ENCODE data around the gene NCOA3. TPM values are rescaled to one million over a fixed set of nuclear protein-coding genes. Genes with fewer than 3 reads are reported as not detected.

Gene NCOA3
- total RNA-seq, 1 experiment from 2014 or later, result 96.7 TPM

DNA sequence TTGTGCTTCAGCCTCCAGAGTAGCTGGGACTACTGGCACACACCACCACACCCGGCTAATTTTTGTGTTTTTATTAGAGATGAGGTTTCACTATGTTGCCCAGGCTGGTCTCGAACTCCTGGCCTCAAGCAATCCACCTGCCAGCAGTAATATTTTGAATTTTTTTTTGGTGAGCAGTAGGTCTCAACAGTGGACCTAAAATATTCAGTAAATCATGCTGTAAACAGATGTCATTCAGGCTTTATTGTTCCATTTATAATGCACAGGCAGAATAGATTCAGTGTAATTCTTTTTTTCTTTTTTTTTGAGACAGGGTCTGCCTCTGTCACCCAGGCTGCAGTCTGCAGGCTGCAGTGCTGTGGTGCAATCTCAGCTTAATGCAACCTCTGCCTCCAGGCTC, 69.7 kb downstream of the NCOA3 start:
- ChIA-PET CTCF (interaction anchor here (0.6 kb wide), 1 partner anchor 50 kb away, joined by 4 read pairs; no protein-coding TSS in a partner anchor), POLR2A (no interaction called here)
- TF ChIP-seq CTCF (IDR thresholded peaks at IDR 0.05; ENCODE audit: insufficient read depth in 1 of 2, low read depth in 1 of 2, low read length in 1 of 2, severe bottlenecking in 1 of 2, unreplicated experiment in 1 of 2), result no peak
- Histone ChIP-seq H3K36me3 (ENCODE audit: control insufficient read depth, insufficient read depth, low read length) (peaks cover 1% of the 10 kb centered on the region; the same call in 1 of the 2 replicates), H3K27me3 (replicated peaks; ENCODE audit: control insufficient read depth, insufficient read depth, low read length) (no peaks in the 10 kb centered on the region), H3K9me3 (no peaks in the 10 kb centered on the region), H3K4me3 (ENCODE audit: low read depth, low read length) (no peak overlapping the region), H3K4me1 (peaks cover 34% of the 10 kb centered on the region)
- H3K27me3 Mint-ChIP-seq (ENCODE audit: insufficient read depth, unreplicated experiment), result no peaks in the 10 kb centered on the region
- H3K4me1 Mint-ChIP-seq (ENCODE audit: low read depth, unreplicated experiment), result peaks cover 32% of the 10 kb centered on the region
- no peak overlapping the region for H3K4me3 Mint-ChIP-seq (ENCODE audit: unreplicated experiment)
- BruUV-seq (replicated peaks), result no TSS peak
- DNase-seq, result no peak
- intact Hi-C loops (cut with micrococcal nuclease; ENCODE audit: unreplicated experiment), result no loop called here
- H3K36me3 Mint-ChIP-seq (ENCODE audit: insufficient read depth, unreplicated experiment), result peaks cover 38% of the 10 kb centered on the region
- H3K27ac Mint-ChIP-seq (ENCODE audit: unreplicated experiment), result no peak overlapping the region
- H3K9me3 Mint-ChIP-seq (ENCODE audit: unreplicated experiment), result no peaks in the 10 kb centered on the region

DNA sequence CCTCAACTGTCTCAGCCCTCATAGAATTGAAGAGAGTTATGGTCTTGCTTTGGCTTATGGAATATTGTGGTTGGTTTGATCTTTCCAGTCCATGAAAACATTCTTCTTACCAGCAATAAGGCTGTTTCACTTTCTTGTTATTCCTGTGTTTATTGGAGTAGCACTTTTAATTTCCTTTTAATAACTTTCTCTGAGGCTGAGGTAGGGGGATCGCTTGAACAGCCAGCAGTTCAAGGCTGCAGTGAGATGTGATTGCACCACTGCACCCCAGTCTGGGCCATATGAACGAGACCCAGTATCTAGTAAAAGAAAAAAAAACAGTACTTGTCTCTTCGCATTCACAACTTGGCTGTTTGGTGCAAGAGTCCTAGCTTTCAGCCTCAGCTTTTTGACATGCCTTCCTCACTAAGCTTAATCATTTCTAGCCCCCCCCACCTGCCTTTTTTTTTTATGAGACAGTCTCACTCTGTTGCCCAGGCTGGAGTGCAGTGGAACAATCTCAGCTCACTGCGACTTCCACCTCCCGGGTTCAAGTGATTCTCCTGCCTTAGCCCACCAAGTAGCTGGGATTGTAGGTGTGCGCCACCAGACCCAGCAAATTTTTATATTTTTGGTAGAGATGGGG, 70.5 kb downstream of the NCOA3 start:
- Mint-ChIP-seq H3K36me3 (ENCODE audit: insufficient read depth, unreplicated experiment) (peaks cover 38% of the 10 kb centered on the region), H3K27me3 (ENCODE audit: insufficient read depth, unreplicated experiment) (no peaks in the 10 kb centered on the region), H3K27ac (ENCODE audit: unreplicated experiment) (no peak overlapping the region), H3K4me3 (ENCODE audit: unreplicated experiment) (no peak overlapping the region), H3K9me3 (ENCODE audit: unreplicated experiment) (no peaks in the 10 kb centered on the region), H3K4me1 (ENCODE audit: low read depth, unreplicated experiment) (peaks cover 39% of the 10 kb centered on the region)
- H3K4me1 ChIP-seq, result peaks cover 40% of the 10 kb centered on the region
- ChIA-PET CTCF (no interaction called here), POLR2A (interaction anchor here (0.5 to 0.6 kb wide), 3 partner anchors 11 to 153 kb away, joined by 3 to 15 read pairs (median 3); no protein-coding TSS in a partner anchor)
- no peaks in the 10 kb centered on the region for H3K27me3 ChIP-seq (replicated peaks; ENCODE audit: control insufficient read depth, insufficient read depth, low read length)
- H3K4me3 ChIP-seq (ENCODE audit: low read depth, low read length), result no peak overlapping the region
- no peak for TF ChIP-seq CTCF (IDR thresholded peaks at IDR 0.05; ENCODE audit: insufficient read depth in 1 of 2, low read depth in 1 of 2, low read length in 1 of 2, severe bottlenecking in 1 of 2, unreplicated experiment in 1 of 2)
- no TSS peak for BruUV-seq (replicated peaks)
- H3K9me3 ChIP-seq, result no peaks in the 10 kb centered on the region
- no peak for DNase-seq
- intact Hi-C loops (cut with micrococcal nuclease; ENCODE audit: unreplicated experiment), result no loop called here
- peaks cover 1% of the 10 kb centered on the region; the same call in 1 of the 2 replicates for H3K36me3 ChIP-seq (ENCODE audit: control insufficient read depth, insufficient read depth, low read length)

DNA sequence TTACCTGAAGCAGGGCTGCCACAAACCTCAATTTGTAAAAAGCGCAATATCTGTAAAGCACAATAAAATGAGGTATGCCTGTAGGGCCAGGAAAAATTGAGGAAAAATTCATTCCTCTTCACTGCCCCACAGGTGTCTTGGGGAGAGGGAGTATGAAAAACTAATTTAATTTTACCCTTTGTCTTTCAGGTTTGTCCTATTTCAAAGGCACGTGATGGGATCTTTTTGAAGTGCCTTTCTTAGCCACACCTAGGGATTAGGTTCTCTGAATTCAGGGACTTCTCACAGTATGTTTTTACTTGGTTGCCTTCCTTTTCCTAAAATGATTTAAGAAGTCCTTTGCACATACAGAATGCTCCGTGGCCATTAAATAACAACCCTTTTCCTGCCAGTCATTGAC, 71.9 kb downstream of the NCOA3 start:
- no peak for TF ChIP-seq CTCF (IDR thresholded peaks at IDR 0.05; ENCODE audit: insufficient read depth in 1 of 2, low read depth in 1 of 2, low read length in 1 of 2, severe bottlenecking in 1 of 2, unreplicated experiment in 1 of 2)
- H3K27ac Mint-ChIP-seq (ENCODE audit: unreplicated experiment), result no peak overlapping the region
- peaks cover 39% of the 10 kb centered on the region for H3K4me1 ChIP-seq

More for the DNA sequence above, 71.9 kb downstream of the NCOA3 start:
- Histone ChIP-seq H3K36me3 (ENCODE audit: control insufficient read depth, insufficient read depth, low read length) (peaks cover 1% of the 10 kb centered on the region; the same call in 1 of the 2 replicates), H3K27me3 (replicated peaks; ENCODE audit: control insufficient read depth, insufficient read depth, low read length) (no peaks in the 10 kb centered on the region), H3K9me3 (no peaks in the 10 kb centered on the region), H3K4me3 (ENCODE audit: low read depth, low read length) (no peak overlapping the region)
- POLR2A ChIA-PET, result no interaction called here
- H3K27me3 Mint-ChIP-seq (ENCODE audit: insufficient read depth, unreplicated experiment), result no peaks in the 10 kb centered on the region
- intact Hi-C loops (cut with micrococcal nuclease; ENCODE audit: unreplicated experiment), result no loop called here
- no peak for DNase-seq
- no peak overlapping the region for H3K4me3 Mint-ChIP-seq (ENCODE audit: unreplicated experiment)
- no TSS peak for BruUV-seq (replicated peaks)
- CTCF ChIA-PET, result no interaction called here
- no peaks in the 10 kb centered on the region for H3K9me3 Mint-ChIP-seq (ENCODE audit: unreplicated experiment)
- H3K36me3 Mint-ChIP-seq (ENCODE audit: insufficient read depth, unreplicated experiment), result peaks cover 32% of the 10 kb centered on the region
- peaks cover 43% of the 10 kb centered on the region for H3K4me1 Mint-ChIP-seq (ENCODE audit: low read depth, unreplicated experiment)
